Measurements from ENCODE around the gene COL5A1.

DNA sequence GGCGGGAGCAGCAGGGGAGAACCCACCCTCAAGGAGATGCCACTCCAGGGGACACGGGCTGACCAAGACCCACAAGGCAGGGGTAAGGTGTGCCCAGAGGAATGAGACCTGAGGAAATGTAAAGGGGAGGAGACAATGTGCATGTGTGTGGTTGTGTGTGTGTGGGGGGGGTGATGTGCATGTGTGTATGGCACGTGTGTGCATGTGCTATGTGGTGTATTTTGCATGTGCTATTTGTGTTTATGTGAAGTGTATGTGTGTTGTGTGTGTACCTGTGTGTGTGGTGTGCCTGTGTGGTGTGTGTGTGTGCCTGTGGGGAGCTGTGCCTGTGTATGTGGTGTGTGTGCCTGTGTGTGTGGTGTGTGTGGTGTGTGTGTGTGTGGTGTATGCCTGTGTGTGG lies 205.5 kb downstream of the COL5A1 start:
- TF ChIP-seq POLR2A (IDR thresholded peaks at IDR 0.05) (no peak), CTCF (IDR thresholded peaks at IDR 0.05) (no peak)

All from Peyer's patch (tissue), 4 donors.